ENCODE measurements around the gene ENO1.

ENO1 gene

GRCh38 chr1:8870616-8871538 is 7.6 kb downstream of the ENO1 start:
- DNase-seq (ENCODE audit: low read depth), result no peak

DNA sequence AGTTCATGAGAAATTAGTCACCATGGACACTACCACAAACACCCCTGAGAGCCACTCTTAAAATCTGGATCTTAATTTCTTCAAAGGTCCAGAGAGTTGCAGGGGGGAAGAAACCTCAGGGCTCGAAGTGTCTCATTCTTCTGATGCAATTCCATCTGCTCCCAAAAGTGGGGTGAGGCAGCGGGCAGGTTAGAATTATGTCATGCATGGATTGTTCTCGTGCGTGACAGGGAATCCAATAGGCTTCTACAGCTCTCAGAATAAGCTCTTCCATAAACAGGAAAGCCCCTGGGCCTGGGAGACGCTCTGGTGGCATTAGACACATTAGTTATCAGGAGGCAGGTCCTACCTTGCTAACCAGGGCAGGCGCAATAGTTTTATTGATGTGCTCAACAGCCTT is 8.4 kb downstream of the ENO1 start:
- DNase-seq (ENCODE audit: low read depth), result no peak

DNA sequence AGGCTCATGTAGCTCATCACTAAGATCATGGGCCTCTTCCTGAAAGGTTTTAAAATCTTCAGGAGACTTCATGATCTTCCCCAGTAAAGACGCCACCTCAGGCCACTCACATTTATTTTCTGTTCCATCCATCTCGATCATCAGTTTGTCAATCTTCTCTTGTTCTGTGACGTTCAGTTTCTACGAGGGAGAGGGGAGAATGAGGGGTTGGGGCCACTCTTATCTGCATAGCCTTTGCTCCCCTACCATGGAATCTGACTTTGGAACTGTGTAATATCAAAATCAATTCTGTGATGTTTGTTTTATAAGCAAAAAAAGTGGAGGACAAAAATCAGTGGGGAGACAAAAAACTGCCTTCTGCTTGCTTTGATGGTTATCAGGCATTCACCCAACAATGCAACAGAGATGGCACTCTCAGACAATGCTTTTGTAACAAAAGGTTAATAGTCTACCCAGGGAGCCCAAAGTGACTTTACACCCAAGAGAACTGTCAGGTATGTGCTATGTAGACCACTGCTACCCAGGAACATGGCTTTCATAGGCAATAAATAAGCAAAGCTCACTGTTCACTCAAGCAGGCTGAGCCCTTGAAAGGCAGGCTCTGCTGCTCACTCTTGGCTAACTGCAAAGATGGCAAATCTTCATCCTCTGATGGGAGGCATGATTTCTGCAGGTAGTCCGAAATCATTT is 10.5 kb downstream of the ENO1 start:
- DNase-seq (ENCODE audit: low read depth), result no peak

GRCh38 chr1:8866792-8867415 is 11.6 kb downstream of the ENO1 start:
- no peak for DNase-seq (ENCODE audit: low read depth)

DNA sequence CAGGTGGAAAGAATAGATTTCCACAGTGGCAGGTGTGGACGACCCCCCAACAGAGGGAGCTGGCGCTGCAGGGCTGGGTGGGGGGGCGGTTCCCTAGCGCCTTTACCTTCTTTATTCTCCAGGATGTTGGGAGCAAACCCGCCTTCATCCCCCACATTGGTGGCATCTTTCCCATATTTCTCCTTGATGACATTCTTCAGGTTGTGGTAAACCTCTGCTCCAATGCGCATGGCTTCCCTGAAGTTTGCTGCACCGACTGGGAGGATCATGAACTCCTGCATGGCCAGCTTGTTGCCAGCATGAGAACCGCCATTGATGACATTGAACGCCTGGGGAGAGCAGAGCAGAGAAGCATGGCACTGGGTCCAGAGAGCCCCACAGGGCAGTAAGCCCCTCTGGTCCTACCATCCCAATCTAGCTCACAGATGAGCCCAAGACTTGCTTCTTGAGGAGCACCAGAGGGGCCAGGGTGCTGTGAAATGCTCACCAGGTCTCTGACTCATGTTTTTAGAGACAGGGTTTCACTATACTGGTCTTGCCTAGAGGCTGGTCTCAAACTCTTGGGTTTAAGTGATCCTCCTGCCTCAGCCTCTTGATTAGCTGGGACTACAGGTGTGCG is 12.2 kb downstream of the ENO1 start:
- no peak for DNase-seq (ENCODE audit: low read depth)

GRCh38 chr1:8864713-8865344 is 13.7 kb downstream of the ENO1 start:
- no peak for DNase-seq (ENCODE audit: low read depth)

GRCh38 chr1:8863794-8864233 is 14.7 kb downstream of the ENO1 start:
- DNase-seq (ENCODE audit: low read depth), result no peak

GRCh38 chr1:8863138-8863537 is 15.3 kb downstream of the ENO1 start:
- no peak for DNase-seq (ENCODE audit: low read depth)

GRCh38 chr1:8862528-8862927 is 16.0 kb downstream of the ENO1 start:
- no peak for DNase-seq (ENCODE audit: low read depth)

- DNase-seq (ENCODE audit: low read depth), result no peak
Measured at GRCh38 chr1:8860738-8861516, 17.6 kb downstream of the ENO1 start.

DNA sequence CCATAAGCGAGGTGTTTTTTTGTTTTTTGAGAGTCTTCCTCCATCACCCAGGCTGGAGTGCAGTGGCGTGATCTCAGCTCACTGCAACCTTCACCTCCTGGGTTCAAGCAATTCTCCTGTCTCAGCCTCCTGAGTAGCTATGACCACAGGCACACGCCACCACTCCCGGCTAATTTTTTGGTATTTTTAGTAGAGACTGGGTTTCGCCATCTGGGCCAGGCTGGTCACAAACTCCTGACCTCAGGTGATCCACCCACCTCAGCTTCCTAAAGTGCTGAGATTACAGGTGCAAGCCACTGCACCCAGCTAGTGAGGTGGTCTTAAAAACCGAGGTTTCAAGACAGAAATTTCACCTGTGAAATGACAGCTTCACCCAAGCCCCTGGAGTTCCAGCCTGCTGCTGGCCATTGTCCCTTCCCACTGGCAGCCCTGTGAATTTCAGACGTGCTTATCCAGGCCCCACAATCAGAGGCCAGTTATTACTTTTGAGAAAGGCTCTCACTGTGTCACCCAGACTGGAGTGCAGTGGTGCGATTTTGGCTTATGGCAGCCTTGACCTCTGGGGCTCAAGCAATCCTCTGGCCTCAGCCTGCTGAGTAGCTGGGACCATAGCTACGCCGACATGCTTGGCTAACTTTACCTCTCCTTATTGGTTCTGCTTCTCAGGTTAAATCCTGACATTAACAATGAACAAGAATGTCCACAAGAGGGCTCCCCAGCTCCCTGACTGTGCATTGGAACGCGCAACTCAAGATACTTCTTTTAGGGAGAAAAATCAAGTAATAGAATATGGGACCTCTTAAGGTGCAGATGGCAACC is 19.4 kb downstream of the ENO1 start:
- no peak for DNase-seq (ENCODE audit: low read depth)

- DNase-seq (ENCODE audit: low read depth), result peak; percentile 84
Measured at GRCh38 chr1:8858112-8858668, 20.3 kb downstream of the ENO1 start.

DNA sequence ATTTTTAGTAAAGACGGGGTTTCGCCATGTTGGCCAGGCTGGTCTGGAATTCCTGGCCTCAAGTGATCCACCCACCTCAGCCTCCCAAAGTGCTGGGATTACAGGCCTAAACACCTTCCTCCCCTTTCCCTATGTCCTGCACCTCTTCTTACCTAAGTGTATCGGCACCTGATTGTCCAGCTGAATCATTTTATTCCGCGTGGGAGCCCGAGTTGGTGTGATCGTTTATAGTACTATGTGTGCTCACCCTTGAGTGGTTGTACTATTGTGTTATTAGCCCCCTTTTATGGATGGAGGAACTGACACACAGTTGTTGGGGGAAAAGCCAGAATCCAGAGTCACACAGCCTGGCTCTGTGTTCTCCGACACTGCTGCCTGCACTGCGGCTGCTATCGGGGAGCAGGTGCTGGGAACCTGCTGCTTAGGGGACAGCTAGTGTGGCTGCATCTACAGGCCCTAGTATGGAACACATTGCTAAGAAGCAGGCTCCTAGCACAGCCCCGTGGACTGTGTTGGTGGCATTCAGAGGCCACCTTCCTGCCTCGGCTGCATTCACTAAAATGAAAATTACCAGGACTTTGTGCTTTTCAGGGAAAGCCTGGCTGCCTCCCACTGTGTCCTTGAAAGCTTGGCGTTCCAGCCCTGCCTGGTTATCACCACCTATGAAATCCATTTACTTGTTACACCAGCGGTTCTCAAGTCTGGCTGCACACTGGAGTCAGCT is 21.6 kb downstream of the ENO1 start:
- DNase-seq (ENCODE audit: low read depth), result no peak

DNA sequence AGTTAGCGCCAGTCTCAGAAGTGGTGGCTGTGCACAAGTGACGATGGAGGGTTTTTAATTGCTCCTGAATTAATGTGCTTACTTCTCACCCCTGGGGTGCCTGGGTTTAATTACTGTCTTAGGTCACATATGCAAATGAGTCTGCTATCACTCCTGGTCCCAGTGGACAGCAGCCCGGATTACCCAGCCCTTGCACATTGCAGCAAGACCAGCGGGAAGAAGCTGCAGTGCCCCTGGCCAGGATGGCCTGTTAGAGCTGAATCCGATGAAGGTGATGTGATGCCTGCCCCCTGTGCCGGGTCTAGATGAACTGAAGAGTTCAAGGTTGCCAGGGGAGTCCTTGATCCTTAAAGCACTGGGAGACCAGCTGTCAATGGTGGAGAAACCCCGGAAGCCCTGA is 24.2 kb downstream of the ENO1 start:
- DNase-seq (ENCODE audit: low read depth), result no peak

- DNase-seq (ENCODE audit: low read depth), result no peak
Measured at GRCh38 chr1:8851060-8851459, 27.4 kb downstream of the ENO1 start.

- no peak for DNase-seq (ENCODE audit: low read depth)
Measured at GRCh38 chr1:8848663-8849386, 29.7 kb downstream of the ENO1 start.

- DNase-seq (ENCODE audit: low read depth), result no peak
Measured at GRCh38 chr1:8847990-8848389, 30.5 kb downstream of the ENO1 start.

GRCh38 chr1:8846263-8846662 is 32.2 kb downstream of the ENO1 start:
- DNase-seq (ENCODE audit: low read depth), result no peak
